GM21381 (cell line): ENCODE measurements around the gene PLP1.
"Not testable (repeated sequence)": the region's sequence is repeated elsewhere in the genome, so short reads cannot be mapped to it uniquely, and the experiment has no call there.

Source experiments
- ATAC-seq: cut with Tn5 transposase; IDR thresholded peaks from one replicate; pipeline ENCODE4 v1.9.1; 2021; ENCODE audit warnings: mild to moderate bottlenecking, moderate library complexity; ENCODE audit not compliant: unreplicated experiment

Gene PLP1, protein sequence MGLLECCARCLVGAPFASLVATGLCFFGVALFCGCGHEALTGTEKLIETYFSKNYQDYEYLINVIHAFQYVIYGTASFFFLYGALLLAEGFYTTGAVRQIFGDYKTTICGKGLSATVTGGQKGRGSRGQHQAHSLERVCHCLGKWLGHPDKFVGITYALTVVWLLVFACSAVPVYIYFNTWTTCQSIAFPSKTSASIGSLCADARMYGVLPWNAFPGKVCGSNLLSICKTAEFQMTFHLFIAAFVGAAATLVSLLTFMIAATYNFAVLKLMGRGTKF

GRCh38 chrX:103776546-103776945, at the start of gene PLP1:
PLP1 (plus strand) TSS chrX:103776840; CDS start chrX:103776996, 156 bp downstream.
- no peak for ATAC-seq

DNA sequence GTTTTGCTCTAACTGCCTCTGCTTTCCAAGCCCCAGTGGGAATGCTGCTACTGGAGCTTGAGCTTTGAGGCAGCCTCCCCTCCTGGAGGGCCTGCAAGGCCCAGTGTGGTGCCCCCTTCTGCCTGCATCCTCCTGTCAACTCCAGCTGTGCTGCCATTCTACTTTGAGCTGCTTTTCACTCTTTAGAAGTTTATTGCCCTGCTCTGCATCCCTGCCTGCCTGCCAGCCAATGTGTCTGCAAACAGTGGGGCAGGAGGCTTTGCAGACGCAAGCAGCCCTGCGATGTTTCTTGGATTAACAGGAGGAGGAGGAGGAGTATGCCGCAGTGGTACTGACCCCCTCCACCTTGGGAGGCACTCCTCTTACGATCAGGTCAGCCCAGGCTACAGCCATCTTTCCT, 49.5 kb upstream of the PLP1 start:
- ATAC-seq, result no peak

DNA sequence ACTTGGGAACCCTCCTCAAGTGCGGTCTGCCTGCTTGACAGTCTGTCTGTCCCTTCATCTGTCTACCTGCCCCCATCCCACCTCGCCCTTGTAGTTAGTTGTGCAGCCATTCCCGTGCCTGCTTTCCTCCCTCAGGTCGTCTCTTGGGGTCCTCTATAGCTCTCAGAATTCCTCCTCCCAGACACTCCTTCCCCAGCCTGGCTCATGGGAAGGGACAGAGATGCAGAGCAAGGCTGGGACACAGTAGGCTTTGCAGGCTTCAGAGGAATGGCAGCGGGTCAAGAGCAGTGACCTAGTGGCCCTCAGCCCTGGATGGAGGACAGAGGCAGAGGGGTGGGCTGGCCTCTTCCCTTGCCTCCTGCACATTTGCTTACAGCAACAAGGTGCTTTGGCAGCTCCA, 47.6 kb upstream of the PLP1 start:
- no peak for ATAC-seq

GRCh38 chrX:103730147-103730795, 46.4 kb upstream of the PLP1 start:
- ATAC-seq, result no peak

- no peak for ATAC-seq
These were observed 45.7 kb upstream of the PLP1 start for GRCh38 chrX:103730796-103731493.

DNA sequence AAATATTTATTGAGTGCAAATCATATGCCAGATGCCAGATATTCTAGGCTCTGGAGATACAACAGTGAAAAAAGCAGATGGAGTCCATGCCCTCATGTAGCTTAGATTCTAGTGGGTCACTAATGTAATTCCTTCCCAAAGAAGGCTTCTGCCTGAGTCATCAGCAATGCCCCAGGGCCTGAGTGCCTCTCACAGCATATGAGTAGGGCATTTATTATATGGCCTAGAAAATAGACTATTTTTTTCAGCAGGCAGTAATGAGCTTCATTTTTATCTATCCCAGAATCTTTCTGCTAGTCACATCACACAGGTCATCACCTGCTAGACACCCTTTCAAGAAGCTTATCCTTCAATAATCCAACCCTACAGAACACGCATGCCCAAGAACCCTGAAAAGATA, 43.6 kb upstream of the PLP1 start:
- ATAC-seq, result no peak

- no peak for ATAC-seq
These were observed 42.4 kb upstream of the PLP1 start for GRCh38 chrX:103734125-103734760.

GRCh38 chrX:103737696-103738095, 38.9 kb upstream of the PLP1 start:
- ATAC-seq, result no peak

DNA sequence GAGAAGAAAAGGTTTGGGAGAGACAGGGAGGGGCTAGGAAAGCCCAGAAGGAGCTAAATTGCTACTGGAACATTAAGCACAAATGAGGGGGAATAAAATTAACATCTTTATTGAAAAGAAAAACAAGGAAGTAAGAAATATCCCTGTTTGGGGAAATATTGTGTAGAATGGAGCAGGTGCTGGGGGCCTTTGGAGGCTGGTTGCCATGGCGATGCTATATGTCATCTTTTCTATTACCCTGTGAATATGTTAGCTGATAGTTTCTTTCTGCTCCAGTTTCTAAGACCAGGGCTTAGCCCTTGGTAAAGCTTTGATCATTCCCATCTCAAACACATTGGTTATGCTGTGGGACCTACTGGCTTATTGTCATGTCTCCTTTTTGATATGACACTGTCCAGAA, 37.2 kb upstream of the PLP1 start:
- ATAC-seq, result no peak

- ATAC-seq, result no peak
These were observed 34.8 kb upstream of the PLP1 start for GRCh38 chrX:103741879-103742278.

DNA sequence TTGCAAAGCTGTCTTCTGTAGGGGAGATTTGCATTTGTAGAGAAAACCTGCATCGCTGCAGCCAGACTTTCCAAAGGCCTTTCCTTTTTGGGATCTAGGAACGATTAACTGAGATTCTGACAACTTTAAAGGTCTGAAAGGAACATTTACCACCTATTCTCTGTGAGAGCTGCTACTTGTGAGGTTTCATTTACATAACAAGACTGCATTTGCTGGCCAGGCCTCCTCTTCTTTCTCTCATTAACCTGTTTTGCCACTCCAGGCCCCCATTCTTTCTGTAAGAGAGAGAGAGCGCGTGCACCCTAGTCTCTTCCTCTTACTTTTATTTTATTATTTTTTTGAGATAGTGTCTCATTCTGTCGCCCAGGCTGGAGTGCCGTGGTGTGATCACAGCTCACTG, 34.3 kb upstream of the PLP1 start:
- no peak for ATAC-seq

GRCh38 chrX:103747163-103747562, 29.5 kb upstream of the PLP1 start:
- ATAC-seq, result no peak

GRCh38 chrX:103754401-103754800, 22.2 kb upstream of the PLP1 start:
- ATAC-seq, result no peak

DNA sequence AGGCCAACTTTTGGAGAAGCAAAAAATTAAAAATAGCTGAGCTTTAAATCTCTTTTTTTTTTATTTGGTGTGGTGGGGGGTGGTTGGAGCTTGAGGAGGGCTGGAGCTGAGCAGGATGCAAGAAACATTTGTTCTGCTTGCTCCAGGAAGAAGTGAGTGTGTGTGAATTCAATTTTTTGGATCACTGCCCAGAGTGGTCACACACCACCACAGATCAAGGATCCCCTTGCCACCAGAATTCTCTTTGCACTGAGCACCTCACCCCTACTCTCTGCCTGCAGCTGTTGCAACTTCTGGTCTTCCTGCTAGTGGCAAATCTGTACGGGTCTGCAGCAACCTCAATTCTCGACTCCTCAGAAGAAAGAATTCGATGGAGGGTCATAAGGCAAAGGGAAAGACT, 19.9 kb upstream of the PLP1 start:
- ATAC-seq, result no peak

- no peak for ATAC-seq
These were observed 18.1 kb upstream of the PLP1 start for GRCh38 chrX:103758555-103758954.

DNA sequence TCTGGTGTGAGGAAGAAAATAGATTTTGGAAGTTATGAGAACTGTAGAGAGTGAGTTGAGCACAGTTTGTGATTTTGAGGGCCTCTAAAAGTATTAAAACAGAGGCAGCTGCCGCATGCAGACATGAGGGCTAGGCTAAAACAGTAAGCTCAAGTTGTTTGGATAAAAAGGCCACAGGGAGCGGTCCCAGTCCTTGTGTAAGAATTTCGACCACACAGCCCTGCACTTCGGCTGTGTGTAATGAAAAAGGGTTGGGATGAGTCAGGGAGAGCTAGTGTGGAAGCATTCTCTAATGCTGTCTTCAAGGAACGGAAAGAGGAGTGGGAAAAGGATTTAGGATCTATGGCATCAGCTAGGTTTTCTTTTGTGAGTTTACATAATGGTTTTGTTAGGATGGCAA, 13.1 kb upstream of the PLP1 start:
- ATAC-seq, result not testable (repeated sequence)

DNA sequence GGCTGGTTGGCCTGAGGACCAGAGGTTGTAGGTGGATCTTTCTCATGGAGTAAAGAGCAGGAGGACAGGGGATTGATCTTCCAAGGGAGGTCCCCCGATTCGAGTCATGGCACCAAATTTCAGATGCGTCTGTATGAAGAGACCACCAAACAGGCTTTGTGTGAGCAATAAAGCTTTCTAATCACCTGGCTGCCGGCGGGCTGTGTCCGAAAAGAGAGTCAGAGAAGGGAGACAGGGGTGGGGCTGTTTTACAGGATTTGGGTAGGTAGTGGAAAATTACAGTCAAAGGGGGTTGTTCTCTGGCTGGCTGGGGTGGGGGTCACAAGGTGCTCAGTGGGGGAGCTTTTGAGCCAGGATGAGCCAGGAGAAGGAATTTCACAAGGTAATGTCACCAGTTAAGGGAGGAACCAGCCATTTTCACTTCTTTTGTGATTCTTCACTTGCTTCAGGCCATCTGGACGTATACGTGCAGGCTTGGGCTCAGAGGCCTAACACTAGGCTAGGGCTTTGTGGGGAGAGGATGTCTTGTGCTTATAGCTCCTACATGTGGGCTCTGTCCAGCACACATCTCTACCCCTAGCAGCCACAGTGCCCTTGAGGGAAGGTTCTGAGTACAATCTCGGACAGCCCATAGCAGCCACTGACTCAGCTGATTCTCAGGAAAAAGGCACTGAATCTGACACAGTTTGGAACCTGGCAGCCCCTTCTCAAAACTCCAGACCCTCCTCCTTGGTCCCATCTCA, 9.7 kb upstream of the PLP1 start:
- ATAC-seq, result not testable (repeated sequence)

DNA sequence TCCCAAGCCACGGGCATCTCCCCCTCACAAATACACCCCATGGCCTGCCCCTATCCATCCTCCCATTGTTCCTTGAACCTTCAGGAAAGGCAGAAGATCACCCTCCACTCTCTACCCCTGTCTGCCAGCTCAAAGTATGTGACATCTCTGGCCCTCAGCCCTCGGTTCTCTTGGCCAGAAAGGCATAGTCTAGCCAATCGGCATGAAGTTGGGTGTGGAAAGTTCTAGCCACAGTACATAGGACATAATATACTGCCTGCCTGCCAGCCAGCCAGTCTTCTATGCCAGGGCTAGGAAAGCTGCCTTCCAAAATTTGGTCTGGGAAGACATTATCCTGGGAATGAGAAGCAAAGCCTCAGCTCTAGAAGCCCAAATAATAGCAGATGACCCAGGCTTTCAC, 3.2 kb upstream of the PLP1 start:
- ATAC-seq, result no peak

DNA sequence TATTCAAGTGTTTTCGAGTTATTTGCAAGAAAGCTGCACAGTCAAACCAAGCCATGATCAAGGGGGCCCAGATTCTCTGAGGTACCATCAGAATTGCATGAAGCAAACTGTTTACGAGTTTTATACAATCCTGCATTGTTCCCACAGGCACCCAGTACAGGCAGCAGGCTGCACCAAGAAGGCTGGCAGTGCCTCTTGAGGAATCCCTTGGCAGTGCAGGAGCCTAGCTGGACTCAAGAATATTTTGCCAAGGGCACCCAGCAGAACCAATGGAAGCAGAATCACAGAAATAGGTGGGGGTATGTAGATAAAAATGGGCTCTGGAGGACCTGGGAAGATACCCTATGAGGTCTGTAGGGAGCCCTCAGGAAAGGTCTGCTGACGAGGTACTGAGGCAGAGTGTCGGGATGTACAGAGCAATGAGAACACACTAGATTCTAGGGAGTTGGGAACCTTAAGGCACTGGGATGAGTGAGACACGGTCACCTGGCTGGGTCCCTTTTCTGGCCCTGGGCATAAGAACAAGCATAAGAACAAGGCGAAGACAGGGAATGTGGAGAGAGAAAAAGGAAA, 2.5 kb upstream of the PLP1 start:
- ATAC-seq, result no peak

GRCh38 chrX:103779141-103779789, 2.6 kb downstream of the PLP1 start:
- ATAC-seq, result no peak
